Vagina (tissue), 2 donors: Measurements from ENCODE around the gene SCARF2. TPM values are rescaled to one million over a fixed set of nuclear protein-coding genes. Genes with fewer than 3 reads are reported as not detected.
"Not testable (repeated sequence)": the region's sequence is repeated elsewhere in the genome, so short reads cannot be mapped to it uniquely, and the experiment has no call there.

Experiments
- DNase-seq, 2 donors: peaks; one replicate each; pipeline ENCODE4 v3.0.0-alpha.2; 2017; ENCODE audit errors: extremely low spot score in 2 of 2
- H3K27ac ChIP-seq: fragments of 200-600 bp; sonication (generic); one replicate; pipeline ENCODE4 v1.5.1; 2019
- H3K27me3 ChIP-seq: fragments of 200-600 bp; sonication (generic); one replicate; pipeline ENCODE4 v1.5.1; 2019
- H3K36me3 ChIP-seq, 2 donors: fragments of 200-600 bp; sonication (generic); one replicate each; pipeline ENCODE4 v1.5.1; 2017 to 2019
- H3K4me1 ChIP-seq: fragments of 200-600 bp; sonication (generic); one replicate; pipeline ENCODE4 v1.5.1; 2019
- H3K4me3 ChIP-seq, 2 donors: fragments of 200-600 bp; sonication (generic); 1 replicate in 1 of 2; 2 replicates in 1 of 2; pipeline ENCODE4 v1.5.1; 2016 to 2019
- H3K9me3 ChIP-seq: fragments of 200-600 bp; sonication (generic); one replicate; pipeline ENCODE4 v1.5.1; 2019
- POLR2A ChIP-seq, 2 donors: fragments of 450-650 bp; IDR thresholded peaks; one replicate each; pipeline ENCODE4 v1.6.1; 2017; ENCODE audit warnings: antibody characterized with exemption in 2 of 2, mild to moderate bottlenecking in 2 of 2, moderate library complexity in 2 of 2
- POLR2AphosphoS5 ChIP-seq, 2 donors: sonication (generic); formaldehyde crosslinking; IDR thresholded peaks; one replicate each; pipeline ENCODE4 v1.9.0; 2017; ENCODE audit warnings: antibody characterized with exemption in 2 of 2, mild to moderate bottlenecking in 2 of 2, low read depth in 1 of 2; ENCODE audit not compliant: insufficient read depth in 1 of 2
- intact Hi-C: fragments of 100-400 bp; cut with DNase I; formaldehyde crosslinking; loops from one replicate; pipeline ENCODE4 v1.15.1; 2023
- total RNA-seq: library from RNA; depleted of rRNA; stranded (reverse); fragments of >200 nt; gene quantifications from one replicate; pipeline ENCODE4 v1.2.3, GENCODE V29; 2016
- TF ChIP-seq, protein P1 (sequence below), 3 experiments: fragments of 450-650 bp in 2 of 3; fragments of 200-600 bp in 1 of 3; sonication (generic) in 1 of 3; IDR thresholded peaks; one replicate each; pipeline ENCODE4 v1.5.1; 2017 to 2019; ENCODE audit warnings: antibody characterized with exemption in 3 of 3, mild to moderate bottlenecking in 2 of 3, moderate library complexity in 2 of 3

The SCARF2 gene
- total RNA-seq, 1 donor from 2014 or later, result 32.2 TPM

DNA sequence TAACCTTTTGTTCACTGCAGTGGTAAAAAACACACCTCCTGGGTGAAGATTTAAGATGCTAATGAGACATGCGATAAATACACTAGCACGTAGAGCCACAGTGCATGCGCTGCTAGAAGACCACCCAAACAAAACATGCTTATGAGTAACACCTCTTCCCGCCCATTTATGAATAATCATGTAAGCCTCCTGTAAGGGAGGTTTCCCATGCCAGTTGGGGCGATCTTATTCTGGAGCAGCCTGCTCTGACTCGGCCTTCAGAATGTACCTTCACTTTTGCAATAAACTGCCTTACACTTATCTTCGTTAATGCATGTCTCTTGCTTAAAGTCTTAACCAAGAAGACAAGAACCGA, 18.1 kb upstream of the SCARF2 start:
- Histone ChIP-seq H3K36me3 (peaks cover 0 to 7% of the 10 kb centered on the region in 2 donors), H3K27ac (no peak overlapping the region), H3K4me1 (no peaks in the 10 kb centered on the region), H3K9me3 (no peaks in the 10 kb centered on the region), H3K4me3 (no peak overlapping the region), H3K27me3 (no peaks in the 10 kb centered on the region)
- TF ChIP-seq, protein P1, sequence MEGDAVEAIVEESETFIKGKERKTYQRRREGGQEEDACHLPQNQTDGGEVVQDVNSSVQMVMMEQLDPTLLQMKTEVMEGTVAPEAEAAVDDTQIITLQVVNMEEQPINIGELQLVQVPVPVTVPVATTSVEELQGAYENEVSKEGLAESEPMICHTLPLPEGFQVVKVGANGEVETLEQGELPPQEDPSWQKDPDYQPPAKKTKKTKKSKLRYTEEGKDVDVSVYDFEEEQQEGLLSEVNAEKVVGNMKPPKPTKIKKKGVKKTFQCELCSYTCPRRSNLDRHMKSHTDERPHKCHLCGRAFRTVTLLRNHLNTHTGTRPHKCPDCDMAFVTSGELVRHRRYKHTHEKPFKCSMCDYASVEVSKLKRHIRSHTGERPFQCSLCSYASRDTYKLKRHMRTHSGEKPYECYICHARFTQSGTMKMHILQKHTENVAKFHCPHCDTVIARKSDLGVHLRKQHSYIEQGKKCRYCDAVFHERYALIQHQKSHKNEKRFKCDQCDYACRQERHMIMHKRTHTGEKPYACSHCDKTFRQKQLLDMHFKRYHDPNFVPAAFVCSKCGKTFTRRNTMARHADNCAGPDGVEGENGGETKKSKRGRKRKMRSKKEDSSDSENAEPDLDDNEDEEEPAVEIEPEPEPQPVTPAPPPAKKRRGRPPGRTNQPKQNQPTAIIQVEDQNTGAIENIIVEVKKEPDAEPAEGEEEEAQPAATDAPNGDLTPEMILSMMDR (IDR thresholded peaks at IDR 0.05), result no peak
- DNase-seq, result no peak
- intact Hi-C loops, result loop anchor here (5.0 kb wide), 1 partner anchor 33 kb away; no protein-coding TSS in a partner anchor

- Histone ChIP-seq H3K9me3 (no peaks in the 10 kb centered on the region), H3K27me3 (no peaks in the 10 kb centered on the region), H3K4me3 (no peak overlapping the region), H3K4me1 (no peaks in the 10 kb centered on the region), H3K27ac (no peak overlapping the region), H3K36me3 (peaks cover 0 to 7% of the 10 kb centered on the region in 2 donors)
- DNase-seq, result no peak
- TF ChIP-seq, protein P1 (IDR thresholded peaks at IDR 0.05), result no peak
- no peak for TF ChIP-seq POLR2A (IDR thresholded peaks at IDR 0.05)
- no peak for TF ChIP-seq POLR2AphosphoS5 (IDR thresholded peaks at IDR 0.05; ENCODE audit: insufficient read depth in 1 of 2, low read depth in 1 of 2)
- intact Hi-C loops, result no loop called here
Observed at GRCh38 chr22:20453222-20453621, 15.6 kb upstream of the SCARF2 start.

GRCh38 chr22:20451920-20452319, 14.3 kb upstream of the SCARF2 start:
- Histone ChIP-seq H3K36me3 (peaks cover 0 to 3% of the 10 kb centered on the region in 2 donors), H3K9me3 (no peaks in the 10 kb centered on the region), H3K27me3 (no peaks in the 10 kb centered on the region), H3K4me1 (no peaks in the 10 kb centered on the region), H3K27ac (no peak overlapping the region), H3K4me3 (no peak overlapping the region)
- TF ChIP-seq POLR2A (IDR thresholded peaks at IDR 0.05), result no peak
- intact Hi-C loops, result no loop called here
- no peak for DNase-seq

DNA sequence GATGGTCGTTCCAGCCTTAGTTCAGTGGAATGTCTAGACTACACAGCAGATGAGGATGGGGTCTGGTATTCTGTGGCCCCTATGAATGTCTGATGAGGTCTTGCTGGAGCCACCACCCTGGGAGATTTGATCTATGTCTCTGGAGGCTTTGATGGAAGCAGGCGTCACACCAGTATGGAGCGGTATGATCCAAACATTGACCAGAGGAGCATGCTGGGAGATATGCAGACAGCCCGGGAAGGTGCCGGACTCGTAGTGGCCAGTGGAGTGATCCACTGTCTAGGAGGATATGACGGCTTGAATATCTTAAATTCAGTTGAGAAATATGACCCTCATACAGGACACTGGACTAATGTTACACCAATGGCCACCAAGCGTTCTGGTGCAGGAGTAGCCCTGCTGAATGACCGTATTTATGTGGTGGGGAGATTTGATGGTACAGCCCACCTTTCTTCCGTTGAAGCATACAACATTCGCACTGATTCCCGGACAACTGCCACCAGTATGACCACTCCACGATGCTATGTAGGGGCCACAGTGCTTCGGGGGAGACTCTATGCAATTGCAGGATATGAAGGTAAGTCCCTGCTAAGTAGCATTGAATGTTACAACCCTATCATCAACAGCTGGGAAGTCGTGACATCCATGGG, 13.6 kb upstream of the SCARF2 start:
- H3K27me3 ChIP-seq, intact Hi-C loops: not testable (repeated sequence)

GRCh38 chr22:20450551-20450906, 12.9 kb upstream of the SCARF2 start:
- no peak for TF ChIP-seq POLR2AphosphoS5 (IDR thresholded peaks at IDR 0.05; ENCODE audit: insufficient read depth in 1 of 2, low read depth in 1 of 2)
- TF ChIP-seq POLR2A (IDR thresholded peaks at IDR 0.05), result no peak
- TF ChIP-seq, protein P1 (IDR thresholded peaks at IDR 0.05), result no peak
- intact Hi-C loops, result no loop called here
- H3K36me3 ChIP-seq, result peaks cover 0 to 10% of the 10 kb centered on the region in 2 donors

More for the DNA sequence above, 13.6 kb upstream of the SCARF2 start:
- H3K36me3 ChIP-seq, H3K27ac ChIP-seq, H3K4me3 ChIP-seq, DNase-seq, H3K9me3 ChIP-seq, H3K4me1 ChIP-seq: not testable (repeated sequence)

DNA sequence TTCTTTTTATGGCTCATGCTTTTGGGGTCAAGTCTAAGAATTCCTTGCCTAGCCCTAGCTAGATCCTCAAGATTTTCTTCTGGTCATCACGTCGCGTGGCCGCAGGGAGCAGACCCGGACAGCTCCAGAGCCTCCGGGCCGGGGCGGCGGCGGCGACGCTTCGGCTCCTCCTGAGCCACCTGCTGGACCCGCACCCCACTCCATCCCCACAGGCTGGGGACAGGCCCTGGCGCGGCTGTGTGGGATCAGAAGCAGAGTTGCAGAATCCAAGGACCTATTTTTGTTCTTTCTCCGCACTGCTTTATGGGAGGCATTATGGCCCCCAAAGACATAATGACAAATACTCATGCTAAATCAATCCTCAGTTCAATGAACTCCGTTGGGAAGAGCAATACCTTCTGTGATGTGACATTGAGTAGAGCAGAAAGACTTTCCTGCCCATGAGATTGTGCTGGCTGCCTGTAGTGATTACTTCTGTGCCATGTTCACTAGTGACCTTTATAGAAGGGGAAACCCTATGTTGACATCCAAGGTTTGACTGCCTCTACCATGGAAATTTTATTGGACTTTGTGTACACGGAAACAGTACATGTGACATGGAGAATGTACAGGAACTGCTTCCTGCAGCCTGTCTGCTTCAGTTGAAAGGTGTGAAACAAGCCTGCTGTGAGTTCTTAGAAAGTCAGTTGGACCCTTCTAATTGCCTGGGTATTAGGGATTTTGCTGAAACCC, 12.4 kb upstream of the SCARF2 start:
- Histone ChIP-seq H3K4me1 (no peaks in the 10 kb centered on the region), H3K9me3 (no peaks in the 10 kb centered on the region), H3K27me3 (no peaks in the 10 kb centered on the region), H3K27ac (no peak overlapping the region), H3K36me3 (peaks cover 0 to 12% of the 10 kb centered on the region in 2 donors), H3K4me3 (no peak overlapping the region)
- DNase-seq, result no peak
- intact Hi-C loops, result no loop called here
- TF ChIP-seq, protein P1 (IDR thresholded peaks at IDR 0.05), result no peak
- TF ChIP-seq POLR2AphosphoS5 (IDR thresholded peaks at IDR 0.05; ENCODE audit: insufficient read depth in 1 of 2, low read depth in 1 of 2), result no peak

More at GRCh38 chr22:20450551-20450906, 12.9 kb upstream of the SCARF2 start:
- Histone ChIP-seq H3K4me1 (no peaks in the 10 kb centered on the region), H3K4me3 (no peak overlapping the region), H3K27me3 (no peaks in the 10 kb centered on the region), H3K27ac (no peak overlapping the region), H3K9me3 (no peaks in the 10 kb centered on the region)
- no peak for DNase-seq
